Upper lobe of right lung (tissue), 1 donor: ENCODE measurements around the gene KRT37. TPM values are rescaled to one million over a fixed set of nuclear protein-coding genes. Genes with fewer than 3 reads are reported as not detected.

Experiments used
- ATAC-seq: fragments of 200-7000 bp; cut with Tn5 transposase; one replicate; pipeline ENCODE4 v1.9.1; 2020; ENCODE audit warnings: mild to moderate bottlenecking, moderate library complexity
- DNase-seq: peaks from one replicate; pipeline ENCODE4 v3.0.0-alpha.2; 2020
- H3K27ac ChIP-seq: fragments of 200-600 bp; one replicate; pipeline ENCODE4 v1.8.0; 2022
- H3K27me3 ChIP-seq: fragments of 200-600 bp; one replicate; pipeline ENCODE4 v1.8.0; 2022; ENCODE audit warnings: mild to moderate bottlenecking
- H3K36me3 ChIP-seq: fragments of 200-600 bp; one replicate; pipeline ENCODE4 v1.8.0; 2022
- H3K4me1 ChIP-seq: fragments of 200-600 bp; one replicate; pipeline ENCODE4 v1.8.0; 2022
- H3K4me3 ChIP-seq: fragments of 200-600 bp; one replicate; pipeline ENCODE4 v1.8.0; 2022; ENCODE audit warnings: mild to moderate bottlenecking
- H3K9me3 ChIP-seq: fragments of 200-600 bp; one replicate; pipeline ENCODE4 v1.8.0; 2022
- CTCF ChIP-seq: fragments of 200-600 bp; IDR thresholded peaks from one replicate; pipeline ENCODE4 v1.8.0; 2022; ENCODE audit warnings: antibody characterized with exemption
- intact Hi-C: fragments of 100-400 bp; cut with DNase I; formaldehyde crosslinking; loops from one replicate; pipeline ENCODE4 v1.11.0; 2022
- total RNA-seq: library from RNA; stranded (reverse); fragmentation: NEBNext Ultra II Directional; extraction: Animal tissue kit (Norgen Biotek cat#: 25700); gene quantifications from one replicate; pipeline ENCODE4 v1.2.1, GENCODE V29; 2021
- donor health status: DM: no; HTN: yes; CAD: no; lungs with severe emphysema.

The KRT37 gene
- total RNA-seq, 1 donor from 2014 or later: not detected

- Histone ChIP-seq H3K27ac (no peak overlapping the region), H3K36me3 (no peaks in the 10 kb centered on the region), H3K4me3 (no peak overlapping the region), H3K27me3 (no peaks in the 10 kb centered on the region), H3K4me1 (no peaks in the 10 kb centered on the region), H3K9me3 (no peaks in the 10 kb centered on the region)
- TF ChIP-seq CTCF: no peak
- DNase-seq (no peak), ATAC-seq (no peak)
- intact Hi-C loops: no loop called here
Observed at GRCh38 chr17:41377546-41377945, 46.8 kb downstream of the KRT37 start.

Other genes with a start within 250 kb of the KRT37 start
- gene KRTAP4-2, start 246.4 kb downstream of the KRT37 start, total RNA-seq: not detected
- not detected for gene KRTAP4-1, start 239.7 kb downstream of the KRT37 start, total RNA-seq
- gene KRTAP9-1, start 234.7 kb downstream of the KRT37 start, total RNA-seq: not detected
- not detected for gene KRTAP9-2, start 197.9 kb downstream of the KRT37 start, total RNA-seq
- not detected for gene KRTAP9-3, start 192.1 kb downstream of the KRT37 start, total RNA-seq
- gene KRTAP9-8, start 186.6 kb downstream of the KRT37 start, total RNA-seq: not detected
- gene KRTAP9-4, start 174.9 kb downstream of the KRT37 start, total RNA-seq: not detected
- gene KRTAP9-9, start 169.2 kb downstream of the KRT37 start, total RNA-seq: not detected
- not detected for gene KRTAP9-6, start 159.2 kb downstream of the KRT37 start, total RNA-seq
- gene KRTAP9-7, start 148.9 kb downstream of the KRT37 start, total RNA-seq: not detected
- not detected for gene KRTAP29-1, start 121.7 kb downstream of the KRT37 start, total RNA-seq
- not detected for gene KRTAP16-1, start 115.3 kb downstream of the KRT37 start, total RNA-seq
- not detected for gene KRTAP17-1, start 108.9 kb downstream of the KRT37 start, total RNA-seq
- gene KRT33A, start 73.8 kb downstream of the KRT37 start, total RNA-seq: not detected
- gene KRT33B, start 54.8 kb downstream of the KRT37 start, total RNA-seq: not detected
- gene KRT34, start 42.3 kb downstream of the KRT37 start, total RNA-seq: not detected
- gene KRT31, start 27.0 kb downstream of the KRT37 start, total RNA-seq: not detected
- not detected for gene KRT38, start 16.4 kb upstream of the KRT37 start, total RNA-seq
- not detected for gene KRT32, start 42.8 kb upstream of the KRT37 start, total RNA-seq
- not detected for gene KRT35, start 56.6 kb upstream of the KRT37 start, total RNA-seq
- gene KRT36, start 65.3 kb upstream of the KRT37 start, total RNA-seq: not detected
- gene KRT13, start 81.0 kb upstream of the KRT37 start, total RNA-seq: 5.5 TPM
- 24.3 TPM for gene KRT15, start 94.3 kb upstream of the KRT37 start, total RNA-seq
- gene KRT19, start 103.7 kb upstream of the KRT37 start, total RNA-seq: 321 TPM
- not detected for gene KRT9, start 147.5 kb upstream of the KRT37 start, total RNA-seq
- not detected for gene KRT14, start 162.3 kb upstream of the KRT37 start, total RNA-seq
- not detected for gene KRT16, start 188.2 kb upstream of the KRT37 start, total RNA-seq
- 5.9 TPM for gene KRT17, start 200.0 kb upstream of the KRT37 start, total RNA-seq